GM12892 (cell line): ENCODE measurements around the gene CENPA.

ENCODE experiments used
- POLR2A ChIP-seq: IDR thresholded peaks from 2 replicates; pipeline ENCODE4 v1.6.1; 2011; ENCODE audit warnings: low read depth, low read length, control low read depth
- TAF1 ChIP-seq: IDR thresholded peaks from 2 replicates; pipeline ENCODE4 v1.6.1; 2011; ENCODE audit warnings: low read depth, mild to moderate bottlenecking, control low read depth, low read length, borderline replicate concordance

DNA sequence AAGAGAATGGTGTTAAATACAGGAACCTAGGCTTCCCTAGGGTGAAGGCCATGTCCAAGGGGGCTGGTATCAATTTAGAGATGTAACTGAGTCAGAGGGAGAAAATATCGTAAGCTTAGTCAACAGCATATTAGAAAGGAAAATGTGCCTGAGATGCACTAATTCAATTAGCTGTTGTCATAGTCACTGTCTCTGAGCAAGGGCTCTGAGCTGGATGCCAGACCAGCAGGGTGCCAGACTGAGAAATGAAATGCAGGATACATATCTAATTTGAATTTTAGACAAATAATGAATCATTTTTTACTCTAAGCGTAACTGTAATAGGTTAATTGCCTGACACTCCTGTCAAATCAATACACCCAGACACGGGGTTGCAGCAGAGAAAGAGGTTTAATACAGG is 33.2 kb upstream of the CENPA start:
- no peak for TF ChIP-seq POLR2A
- TF ChIP-seq TAF1 = no peak
